Stimulated activated CD4-positive, alpha-beta T cell treated with anti-CD3 and anti-CD28 coated beads, Interleukin-4, amount 100 ng/mL, for 24 hours (primary cell): ENCODE measurements around the gene MATN1.

Experiments
- DNase-seq: peaks from one replicate; pipeline ENCODE4 v3.0.0-alpha.2; 2020

Gene MATN1

DNA sequence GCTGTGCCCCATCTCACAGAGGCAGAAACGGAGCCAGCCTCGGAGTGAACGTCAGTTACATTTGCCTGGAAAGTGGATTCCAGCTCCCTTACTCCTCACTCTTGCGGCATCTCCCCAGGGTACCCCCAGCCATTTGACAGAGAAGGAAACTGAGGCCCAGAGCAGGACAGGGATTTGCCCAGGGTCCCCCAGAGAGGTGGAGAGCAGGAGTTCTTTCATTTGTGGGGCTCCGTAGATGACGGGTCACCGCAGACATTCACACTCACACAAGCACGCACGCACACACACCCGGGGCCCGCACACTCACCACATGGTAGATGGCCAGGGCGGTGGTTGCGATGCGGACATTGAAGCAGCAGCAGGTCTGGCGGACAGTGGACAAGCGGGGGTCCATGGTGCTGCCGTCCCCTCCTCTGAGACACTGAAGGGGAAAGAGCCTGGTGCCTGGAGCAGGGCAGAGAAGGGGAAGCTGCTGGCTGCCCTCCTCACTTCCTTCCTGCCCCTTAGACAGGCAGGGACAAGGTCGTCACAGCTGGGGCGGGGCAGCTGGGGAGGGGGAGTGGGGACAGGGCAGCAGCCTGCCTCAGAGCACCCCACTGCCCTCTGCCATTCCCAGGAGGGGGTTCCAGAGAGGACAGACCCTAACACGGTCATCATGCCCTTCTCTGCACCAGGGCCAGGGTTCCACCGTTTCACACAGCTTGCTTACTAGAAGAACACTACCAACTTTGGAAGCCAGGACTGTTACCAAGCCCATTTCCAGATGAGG is 34.2 kb upstream of the MATN1 start, which contains the start of gene LAPTM5:
Gene LAPTM5, minus strand, starts transcription at position 423 of the 769 bp plus-strand sequence. Its CDS starts 29 bp downstream, at position 394.
- DNase-seq: peak; percentile 51

DNA sequence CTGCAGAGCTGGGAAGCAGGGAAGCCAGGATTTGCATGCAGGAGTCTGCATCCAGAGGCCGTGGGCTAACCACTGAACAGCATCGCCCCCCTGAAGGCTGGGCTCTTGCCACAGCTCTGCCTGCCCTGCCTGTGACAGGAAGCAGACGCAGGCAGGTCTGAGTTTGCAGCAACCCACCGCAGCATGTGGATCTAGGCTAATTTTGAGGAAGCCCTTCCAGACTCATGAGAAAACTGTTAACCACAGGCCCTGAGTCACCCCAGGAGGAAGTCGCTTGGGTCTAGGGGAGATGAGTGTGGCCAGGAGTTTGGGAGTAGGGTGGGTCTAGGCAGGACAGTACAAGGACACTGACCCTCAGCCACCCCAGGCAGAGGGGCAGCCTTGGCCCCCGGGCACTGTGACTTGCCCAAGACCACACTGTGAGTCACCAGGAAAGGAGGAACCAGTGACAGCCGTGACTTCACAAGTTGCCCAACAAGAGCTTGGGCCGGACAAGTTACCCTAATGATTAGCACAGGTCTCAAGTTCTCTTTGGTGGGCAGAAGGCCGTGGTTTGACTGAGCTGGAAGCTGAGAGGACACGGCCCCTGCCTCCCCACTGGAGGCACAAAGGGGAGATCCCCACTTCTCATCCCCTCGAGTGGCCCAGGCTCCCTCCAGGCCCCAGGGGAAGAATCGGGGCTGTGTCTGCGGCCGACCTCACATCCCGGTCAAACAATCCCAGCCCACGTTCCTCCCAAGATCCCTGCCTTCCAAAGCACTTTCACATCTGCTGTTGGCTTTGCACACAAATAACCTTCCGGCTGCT is 33.4 kb upstream of the MATN1 start:
- peak; percentile 77 for DNase-seq

DNA sequence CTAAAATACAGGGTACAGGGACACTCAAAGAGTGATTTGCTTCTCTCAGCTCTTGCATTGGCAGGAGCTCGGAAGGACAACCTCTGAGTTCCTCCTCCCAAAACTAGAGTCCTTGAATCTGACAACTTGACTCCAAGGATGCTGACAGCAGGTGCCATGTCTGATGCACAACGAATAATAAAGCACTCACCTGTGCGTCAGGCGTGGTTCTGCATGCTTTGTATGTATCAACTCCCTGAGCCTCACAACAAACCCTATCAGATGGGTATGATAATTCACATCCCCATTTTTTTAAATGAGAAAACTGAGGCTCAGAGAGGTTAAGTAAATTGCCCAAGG is 32.8 kb upstream of the MATN1 start:
- no peak for DNase-seq

DNA sequence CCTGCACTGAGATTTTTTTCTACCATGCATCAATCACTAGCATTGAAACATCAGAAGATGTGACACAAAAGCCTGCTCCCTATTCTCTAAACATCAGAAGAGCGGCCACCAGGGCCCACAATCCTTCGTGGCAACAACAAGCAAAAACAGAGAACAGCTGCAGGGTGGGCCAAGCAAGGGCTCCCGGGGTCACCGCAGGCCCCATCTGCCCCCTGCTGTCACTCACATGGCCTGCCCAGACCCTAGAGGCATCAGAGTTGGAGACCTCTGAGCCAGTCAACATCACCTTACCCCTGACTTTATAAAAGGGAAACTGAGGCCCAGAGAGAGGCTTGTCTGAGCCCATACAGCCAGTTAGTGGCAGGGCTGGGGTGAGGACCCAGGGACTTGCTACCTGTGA is 32.4 kb upstream of the MATN1 start:
- DNase-seq: no peak

DNA sequence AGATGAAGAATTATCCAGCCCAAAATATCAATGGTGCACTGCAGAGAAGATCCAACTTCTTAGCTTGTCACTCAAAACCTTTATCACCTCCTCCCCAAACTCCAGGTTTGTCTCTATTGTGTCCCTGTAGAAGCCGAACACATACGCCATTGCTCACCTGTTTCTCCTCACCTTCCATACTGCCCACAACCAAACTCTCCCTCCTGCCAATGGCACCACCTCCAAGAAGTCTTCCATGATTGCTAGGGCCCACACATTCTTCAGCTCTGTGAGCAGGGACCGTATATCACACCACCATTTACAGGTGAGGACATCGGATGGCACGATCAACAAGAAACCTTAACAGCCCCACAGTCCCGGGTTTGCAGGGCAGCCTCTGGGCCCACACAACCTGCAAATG is 31.9 kb upstream of the MATN1 start:
- DNase-seq: no peak

DNA sequence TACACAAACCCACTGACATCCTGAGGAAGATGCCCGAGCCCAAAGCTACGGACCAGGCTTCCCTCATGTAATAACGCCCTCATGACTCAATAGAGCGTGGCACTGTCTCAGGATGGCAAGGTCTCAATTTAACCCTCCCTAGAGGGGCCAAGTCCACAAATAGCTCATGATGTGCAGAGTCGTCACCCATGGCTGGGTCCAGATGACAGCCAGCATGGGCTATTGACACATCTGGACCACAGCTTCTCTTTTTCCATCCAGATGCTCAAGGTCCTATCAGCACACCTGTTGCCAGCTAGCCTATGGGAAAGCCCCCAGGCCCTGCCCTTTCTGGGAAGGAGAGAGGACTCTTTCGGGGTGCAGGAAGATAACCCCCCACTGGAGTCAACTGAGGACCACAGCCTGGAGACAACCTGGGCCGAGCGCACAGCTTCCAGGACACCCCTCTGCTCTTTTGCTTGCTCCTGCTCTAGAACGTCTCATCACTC is 31.3 kb upstream of the MATN1 start:
- peak; percentile 49 for DNase-seq

DNA sequence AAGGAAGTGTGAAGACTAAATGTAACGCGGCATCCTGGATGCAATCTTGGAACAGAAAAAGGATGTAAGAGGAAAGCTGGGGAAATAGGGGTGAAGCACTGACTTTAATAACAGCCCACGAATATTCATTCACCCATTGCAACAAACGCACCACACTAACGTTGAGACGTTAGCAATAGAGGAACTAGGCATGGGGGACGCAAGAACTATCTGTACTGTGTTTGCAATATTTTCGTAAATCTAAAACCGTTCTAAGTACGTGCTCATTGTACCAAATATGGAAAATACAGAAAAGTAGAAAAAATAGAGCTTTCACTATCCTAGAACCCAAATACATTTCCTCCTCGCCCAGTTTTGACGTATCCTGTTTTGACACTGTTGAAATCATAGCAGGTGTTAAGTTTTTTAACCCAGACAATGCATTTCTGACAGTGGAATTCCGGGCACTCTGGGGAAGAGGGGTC is 30.3 kb upstream of the MATN1 start:
- DNase-seq: no peak

DNA sequence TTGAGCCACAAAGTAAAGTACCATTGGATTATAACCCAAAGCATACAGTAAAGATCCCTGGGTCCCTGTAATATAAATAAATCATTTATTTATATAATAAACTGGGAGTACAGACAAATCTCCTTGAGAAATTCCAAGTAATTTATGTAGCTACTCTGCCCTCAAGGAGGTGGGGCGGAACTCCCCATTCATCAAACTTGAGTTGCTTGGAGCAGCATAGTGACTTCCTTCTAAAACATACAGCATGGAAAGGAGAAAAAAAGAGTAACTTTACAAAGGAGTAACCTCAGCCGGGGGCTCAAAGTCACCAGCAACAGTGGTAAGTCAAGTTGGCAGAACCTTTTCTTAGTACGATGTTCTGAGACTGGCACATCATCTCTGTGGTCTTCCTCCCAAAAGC is 29.7 kb upstream of the MATN1 start:
- no peak for DNase-seq

DNA sequence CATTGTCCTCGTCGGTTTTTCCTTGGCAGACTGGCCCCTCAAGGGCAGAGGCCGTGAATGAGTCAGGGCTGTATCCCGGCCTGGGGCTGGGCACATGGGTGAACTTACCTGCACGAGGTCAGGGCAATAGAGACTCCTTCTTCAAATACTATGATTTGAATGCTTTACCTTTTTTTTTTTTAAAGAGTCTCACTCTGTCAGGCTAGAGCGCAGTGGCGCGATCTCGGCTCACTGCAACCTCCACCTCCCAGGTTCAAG is 29.2 kb upstream of the MATN1 start:
- DNase-seq: no peak

DNA sequence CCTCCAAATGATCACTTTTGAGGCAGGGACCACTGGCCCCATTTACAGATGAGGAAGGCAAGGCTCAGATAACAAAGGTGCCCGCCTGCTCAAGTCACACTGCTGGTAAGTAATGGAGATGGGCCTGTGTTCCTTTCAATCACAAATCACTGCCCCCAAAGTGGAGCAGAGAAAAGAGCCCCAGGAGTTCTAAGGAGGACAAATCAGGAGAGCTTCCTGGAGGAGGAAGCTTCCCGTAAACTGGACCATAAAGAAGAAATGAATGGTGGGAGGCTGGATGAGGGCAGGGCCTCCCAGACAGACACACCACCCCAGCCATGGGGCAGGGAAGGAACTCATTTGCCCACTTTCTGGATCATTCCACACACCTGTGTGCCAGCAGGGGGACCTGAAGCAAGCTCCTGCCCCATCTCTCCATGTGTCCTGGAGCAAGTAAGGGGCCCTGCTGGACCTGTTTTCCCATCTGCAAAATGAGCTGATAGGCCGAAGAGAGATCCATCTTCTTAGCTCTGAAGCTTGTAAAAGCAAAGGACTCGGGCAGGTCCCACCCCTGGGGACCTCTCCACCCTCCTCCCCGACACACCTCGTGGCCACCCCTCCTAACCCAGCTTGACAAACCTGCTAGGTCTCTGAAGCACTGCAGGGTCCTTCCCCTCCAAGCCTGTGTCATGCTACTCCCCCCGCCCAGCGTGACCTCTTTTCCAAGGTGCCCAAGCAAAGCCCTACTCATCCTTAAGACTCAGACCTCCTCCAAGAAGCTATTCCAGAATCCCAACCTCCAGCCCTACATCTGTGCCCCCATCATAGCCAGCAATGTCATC is 28.7 kb upstream of the MATN1 start:
- DNase-seq: no peak

DNA sequence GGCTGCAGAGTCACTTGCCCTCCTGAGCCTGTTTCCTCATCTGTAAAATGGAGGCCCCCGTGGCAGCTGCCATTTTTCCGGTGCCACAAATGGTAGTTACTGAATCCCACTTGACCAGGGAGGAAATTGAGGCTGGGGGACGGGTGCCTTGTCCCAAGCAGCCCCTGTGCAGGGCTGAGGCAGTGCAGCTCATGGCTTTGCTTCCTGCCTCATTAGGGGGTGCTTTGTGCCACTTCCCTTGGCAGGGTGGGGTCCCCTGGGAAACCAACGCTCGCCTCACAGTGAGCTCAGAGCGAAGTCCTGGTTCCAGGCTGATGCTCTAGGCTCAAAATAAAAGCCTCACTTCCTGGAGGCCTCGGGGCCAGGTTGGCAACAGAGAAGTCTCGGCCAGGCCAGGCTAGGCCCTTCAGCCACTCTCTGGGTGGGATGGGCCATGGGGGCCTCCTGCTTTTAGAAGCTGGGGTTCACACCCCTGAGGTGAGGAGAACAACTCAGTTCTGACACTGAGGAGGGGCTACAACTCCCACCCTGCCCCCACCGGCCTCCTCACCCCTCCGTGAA is 27.4 kb upstream of the MATN1 start:
- DNase-seq: no peak

DNA sequence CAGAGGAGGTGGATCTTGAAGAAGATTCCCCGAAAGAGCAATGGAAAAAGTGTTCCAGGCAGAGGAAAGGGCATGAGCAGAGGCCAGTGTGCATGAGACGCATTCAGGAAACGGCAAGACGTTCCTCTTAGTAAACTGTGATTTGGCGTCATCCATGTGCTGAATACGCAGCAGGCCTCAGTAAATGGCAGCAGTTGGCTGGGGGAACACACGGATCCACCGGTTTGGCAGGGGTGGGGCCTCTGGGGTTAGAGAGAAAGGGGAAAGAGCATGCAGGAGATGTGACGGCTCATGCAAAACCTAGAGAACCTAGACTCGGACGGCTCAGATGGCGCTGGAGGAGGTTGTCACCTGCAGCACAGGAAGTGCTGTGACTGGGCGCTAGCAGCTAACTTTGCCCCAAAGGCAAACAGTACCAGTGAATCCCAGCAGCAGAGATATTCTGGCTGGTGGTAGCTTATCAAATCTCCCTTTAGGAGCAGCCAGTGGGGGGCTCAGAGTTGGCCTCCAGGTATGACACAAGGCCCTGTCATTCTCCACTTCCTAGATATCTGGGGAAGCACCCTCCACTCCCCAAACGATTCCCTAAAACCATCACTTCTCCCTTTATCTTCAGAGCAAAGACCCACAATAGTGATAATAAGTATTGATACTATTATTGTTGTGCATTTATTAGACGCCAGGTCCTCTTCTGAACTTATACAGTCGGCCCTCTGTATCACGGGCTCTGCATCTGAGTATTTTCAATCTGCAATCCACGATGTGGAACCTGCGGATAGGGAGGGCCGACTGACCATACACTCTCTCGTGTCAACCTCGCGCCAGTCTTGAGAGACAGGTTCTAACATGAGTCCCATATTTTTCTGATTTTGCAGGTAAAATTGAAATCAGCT is 26.6 kb upstream of the MATN1 start:
- DNase-seq: peak; percentile 59

DNA sequence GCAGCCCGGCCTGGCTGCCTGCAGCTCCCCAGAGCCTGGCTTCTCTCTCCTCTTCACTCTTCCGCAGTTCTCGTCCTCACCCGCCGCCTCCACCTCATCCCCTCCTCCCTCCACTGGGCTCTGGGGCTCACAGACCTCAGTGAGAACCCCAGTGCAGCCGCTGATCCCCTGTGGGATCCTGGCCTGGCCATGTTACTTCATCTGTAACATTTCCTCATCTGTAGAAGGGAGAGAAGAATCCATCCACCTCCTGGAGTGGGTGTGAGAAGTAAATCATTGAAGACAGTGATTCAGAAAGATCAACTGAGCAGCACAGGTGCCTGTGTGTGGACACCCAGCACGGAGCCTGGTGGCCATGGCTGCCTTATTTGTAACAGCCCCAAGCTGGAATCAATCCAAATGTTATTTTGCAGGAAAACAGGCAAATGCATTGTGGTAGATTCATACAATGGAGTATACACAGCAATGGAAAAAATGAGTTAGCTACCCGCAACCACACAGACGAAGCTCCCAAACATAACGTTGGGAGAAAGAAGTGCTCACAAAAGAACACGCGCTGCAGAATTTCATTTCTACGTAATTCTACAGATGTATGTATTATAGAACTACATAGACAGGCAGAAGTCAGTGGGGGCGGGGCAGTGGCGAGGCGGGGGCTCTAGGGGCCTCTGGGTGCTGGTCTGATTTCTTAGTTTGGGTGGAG is 25.5 kb upstream of the MATN1 start:
- peak; percentile 45 for DNase-seq

DNA sequence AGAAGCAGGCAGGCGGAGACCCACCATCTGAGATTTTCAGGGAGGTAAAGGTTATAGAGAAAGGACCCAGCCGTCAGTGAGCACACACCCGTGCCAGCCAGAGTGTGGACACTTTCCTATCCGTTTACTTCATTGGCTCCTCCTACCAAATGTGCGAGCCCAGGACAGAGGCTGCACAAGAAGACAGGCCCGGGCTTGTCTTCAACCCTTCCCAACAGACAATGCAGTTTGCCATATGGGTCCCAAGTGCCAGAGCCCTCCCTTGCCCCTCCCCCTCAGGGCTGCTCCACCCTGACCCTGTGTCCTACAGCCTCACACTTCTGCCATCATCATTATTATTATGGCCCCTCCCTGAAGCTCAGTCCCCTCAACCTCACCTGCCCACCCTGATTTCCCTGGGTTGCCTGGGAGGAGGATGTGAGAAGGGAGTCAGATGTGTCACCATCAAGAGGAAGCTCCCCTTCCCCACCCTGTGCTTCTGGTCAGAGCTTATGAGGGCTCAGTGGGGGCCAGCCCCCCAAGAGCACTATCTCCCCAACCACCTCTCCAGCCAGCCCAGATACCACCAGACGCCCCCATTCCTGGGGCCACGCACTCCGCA is 24.8 kb upstream of the MATN1 start:
- DNase-seq: no peak

DNA sequence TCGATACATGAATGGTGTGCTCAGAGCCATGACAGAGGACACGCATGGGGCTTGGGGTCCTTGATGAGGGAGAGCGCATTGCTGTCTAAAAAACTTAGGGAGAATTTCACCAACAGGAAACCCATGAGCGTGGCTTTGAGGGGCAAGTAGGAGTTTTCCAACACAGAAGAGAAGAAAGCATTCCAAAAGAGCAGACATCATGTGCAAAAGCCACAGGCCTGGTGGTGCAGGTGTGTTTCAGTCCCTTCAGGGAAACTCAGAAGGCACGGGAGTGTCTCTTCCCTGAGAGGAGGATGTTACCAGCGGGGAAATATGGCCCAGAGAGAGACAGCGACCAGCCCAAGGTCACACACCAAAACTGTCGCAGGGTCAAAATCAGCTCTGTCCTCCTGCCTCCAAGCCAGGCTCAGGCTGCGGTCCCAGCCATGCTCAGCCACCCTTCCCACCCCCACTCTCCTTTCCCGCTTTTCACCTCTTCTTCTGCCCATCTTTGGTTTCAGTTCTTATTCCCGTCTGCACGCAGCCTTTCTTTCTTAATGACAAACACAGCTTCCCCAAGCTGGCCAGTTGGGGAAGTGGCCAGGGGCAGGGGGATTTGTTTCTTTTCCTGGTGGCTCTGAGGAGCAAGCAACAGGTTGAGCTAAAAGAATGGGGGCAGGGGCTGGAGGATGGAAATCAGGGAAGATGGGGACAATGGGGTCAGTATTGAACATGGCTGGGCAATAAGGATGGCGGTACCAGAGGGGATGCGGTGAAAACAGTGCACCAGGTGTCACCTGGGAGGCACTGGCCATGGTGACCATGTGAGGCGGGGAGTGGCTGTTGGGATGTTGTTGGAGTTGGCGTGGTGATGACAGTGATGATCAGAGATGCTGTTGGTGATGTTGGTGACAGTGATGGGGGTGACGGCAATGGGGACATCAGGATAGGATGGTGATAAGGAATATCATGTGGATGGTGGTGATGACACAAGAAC is 23.9 kb upstream of the MATN1 start:
- DNase-seq: no peak

DNA sequence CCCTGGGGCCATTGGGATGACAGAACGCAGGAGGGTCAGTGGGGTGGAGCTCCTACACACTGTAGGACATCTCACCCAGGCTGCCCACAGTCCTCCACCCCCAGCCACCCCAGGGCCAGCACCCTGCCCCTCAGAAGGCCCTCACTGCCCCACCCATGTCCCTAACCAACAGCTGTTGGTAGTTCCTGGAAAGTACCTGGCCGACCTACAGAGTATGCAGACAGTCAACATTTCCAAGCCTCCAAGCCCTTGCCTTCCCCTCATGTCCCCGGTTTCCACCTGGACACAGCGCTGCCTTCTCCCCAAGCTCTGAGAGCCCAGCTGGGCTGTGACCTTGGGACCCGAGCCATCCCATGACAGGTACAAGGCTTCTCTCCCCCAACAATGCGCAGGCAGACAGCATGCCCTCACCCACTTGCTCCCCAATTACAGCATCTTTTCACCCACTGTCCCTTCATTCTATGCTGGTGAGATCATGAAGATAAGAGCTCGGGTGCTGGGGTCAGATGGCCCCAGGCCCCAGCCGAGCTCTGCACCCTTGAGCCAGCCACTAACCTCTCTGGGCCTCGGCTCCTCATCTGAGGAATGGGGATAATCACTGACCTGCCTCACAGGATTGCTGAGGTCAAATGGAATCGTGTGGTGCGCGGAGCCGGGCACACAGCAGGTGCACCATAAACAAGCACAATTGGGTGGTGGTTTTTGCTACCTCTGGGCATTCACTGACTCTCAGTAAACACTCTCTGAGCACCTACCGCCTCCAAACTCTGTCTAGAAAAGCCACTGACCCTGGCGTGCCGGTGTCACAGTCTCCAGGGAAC is 23.0 kb upstream of the MATN1 start:
- no peak for DNase-seq

DNA sequence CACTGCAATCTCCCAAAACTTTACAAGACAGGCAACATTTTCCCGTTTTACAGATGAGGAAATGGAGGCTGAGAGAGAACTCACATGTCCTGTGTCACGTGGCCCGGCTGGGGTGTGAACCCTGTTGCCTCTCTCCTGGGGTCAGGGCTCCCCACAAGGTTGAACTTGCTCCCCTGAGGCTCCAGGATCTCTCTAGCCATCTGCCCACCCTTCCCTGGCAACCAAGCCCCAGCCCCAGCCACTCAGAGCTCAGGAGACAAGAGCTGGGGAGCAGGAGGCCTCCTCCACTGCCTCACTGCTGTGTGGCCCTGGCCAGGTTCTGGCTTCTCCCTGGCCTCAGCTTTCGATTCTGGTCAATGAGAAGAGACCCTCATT is 22.4 kb upstream of the MATN1 start:
- no peak for DNase-seq

DNA sequence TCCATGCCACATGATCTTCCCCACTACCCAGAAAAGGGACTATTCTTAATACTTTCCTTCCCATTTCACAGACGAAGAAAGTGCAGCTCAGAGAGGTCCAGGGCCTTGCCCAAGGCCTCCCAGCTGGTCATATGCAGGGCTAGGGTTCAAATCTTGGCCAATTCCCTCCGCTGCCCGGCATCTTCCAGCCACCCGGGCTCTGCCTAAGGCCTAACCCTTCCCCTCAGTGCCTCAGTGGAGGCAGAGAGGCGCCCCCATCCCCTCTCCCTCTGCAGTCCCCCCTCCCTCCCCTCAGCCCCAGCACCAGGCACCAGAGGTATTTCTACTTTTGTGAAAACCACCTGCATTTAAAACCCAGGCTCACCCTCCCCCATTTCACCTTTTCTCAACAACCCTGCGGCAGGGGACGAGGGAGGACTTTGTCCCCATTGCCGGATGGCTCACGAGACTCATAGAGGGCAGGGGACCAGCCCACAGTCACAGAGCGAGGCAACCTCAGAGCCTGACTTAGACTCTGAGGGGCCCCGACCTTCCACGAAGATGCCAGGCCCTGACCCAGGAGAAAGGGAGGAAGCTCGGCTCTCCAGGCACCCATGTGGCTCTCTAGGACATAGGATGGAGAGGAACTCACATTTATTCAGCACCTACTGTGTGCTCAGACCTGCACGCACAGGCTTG is 21.9 kb upstream of the MATN1 start:
- DNase-seq: peak; percentile 36
